GM12874 (cell line): Measurements from ENCODE around the gene RNF114.

Source experiments
- CTCF ChIP-seq: IDR thresholded peaks from 2 replicates; pipeline ENCODE4 v1.5.1; 2011; ENCODE audit warnings: low read depth, mild to moderate bottlenecking, control low read depth, low read length, moderate library complexity; ENCODE audit not compliant: insufficient read depth

Gene RNF114

GRCh38 chr20:49995586-49995985 is 59.4 kb downstream of the RNF114 start:
- TF ChIP-seq CTCF: no peak

GRCh38 chr20:49999329-49999728 is 63.1 kb downstream of the RNF114 start:
- no peak for TF ChIP-seq CTCF

DNA sequence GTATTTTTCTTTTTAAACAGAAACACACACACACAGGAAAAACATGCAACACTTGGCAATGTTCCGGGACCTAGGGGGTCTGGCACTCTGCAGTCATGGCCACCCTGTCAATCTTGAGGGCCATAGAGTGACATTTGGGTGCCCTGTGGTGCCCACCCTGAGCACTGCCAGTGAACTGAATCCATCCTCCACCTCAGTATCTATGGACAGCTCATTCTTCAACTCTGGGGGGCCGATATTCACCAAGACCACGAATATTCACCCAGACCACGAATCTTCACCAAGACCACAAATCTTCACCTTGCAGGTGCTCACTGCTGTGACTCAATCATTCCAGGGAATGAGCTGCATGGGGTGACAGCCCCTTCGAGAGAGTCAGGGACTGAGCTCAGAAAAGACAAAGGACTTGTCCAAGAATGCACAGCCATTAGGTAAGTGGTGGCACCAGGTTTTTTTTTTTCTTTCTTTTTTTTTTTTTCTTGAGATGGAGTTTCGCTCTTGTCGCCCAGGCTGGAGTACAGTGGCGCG is 65.7 kb downstream of the RNF114 start:
- no peak for TF ChIP-seq CTCF

- no peak for TF ChIP-seq CTCF
Measured at GRCh38 chr20:50003253-50003656, 67.1 kb downstream of the RNF114 start.
